HepG2 (cell line): ENCODE measurements around the gene PGAP3. TPM values are rescaled to one million over a fixed set of nuclear protein-coding genes. Genes with fewer than 3 reads are reported as not detected.

Source experiments
- ATAC-seq: fragments of 200-7000 bp; cut with Tn5 transposase; 3 replicates; pipeline ENCODE4 v1.9.1; 2020; ENCODE audit warnings: mild to moderate bottlenecking, moderate library complexity
- BruUV-seq: library from RNA; stranded (reverse); fragments of 400-500 nt; replicated peaks from 2 replicates; lab custom pipeline; 2021; lab: Mats Ljungman, UMichigan
- CTCF ChIA-PET: fragments of 300-600 bp; formaldehyde crosslinking; extraction: SDS; loops from one replicate; lab custom pipeline; 2021; ENCODE audit warnings: low total read pairs, inconsistent platforms, low intra/inter-chr PET ratio; lab: Yijun Ruan, JAX
- POLR2A ChIA-PET: fragments of 350-600 bp; sonication (Branson Sonifier 250); formaldehyde crosslinking; loops from one replicate; lab custom pipeline; 2020; ENCODE audit warnings: antibody characterized with exemption, inconsistent platforms; lab: Yijun Ruan, JAX
- DNase-seq: peaks from one replicate; pipeline ENCODE4 v3.0.0-alpha.2; 2015; ENCODE audit warnings: low spot score
- FAIRE-seq: peaks from 3 replicates; lab custom pipeline; 2011; peaks lifted over from hg19 to GRCh38; lab: Jason Lieb, UNC
- H2AFZ ChIP-seq: one replicate; pipeline ENCODE4 v1.6.1; 2011; ENCODE audit warnings: low read length, inconsistent platforms
- H3K27ac ChIP-seq: fragments of 300-600 bp; 3 replicates; pipeline ENCODE4 v1.8.0; 2011; ENCODE audit warnings: mixed run types, mild to moderate bottlenecking, mixed read lengths, low read length, inconsistent platforms; ENCODE audit not compliant: insufficient read depth; ENCODE audit errors: extremely low read length
- H3K27me3 ChIP-seq, 2 experiments: fragments of 200-600 bp in 1 of 2; 2 replicates in 1 of 2; 3 replicates in 1 of 2; pipeline versions ENCODE4 v1.6.0 to v1.8.0; 2011; ENCODE audit warnings: low read length in 2 of 2, mild to moderate bottlenecking in 2 of 2, moderate library complexity in 2 of 2, inconsistent platforms in 1 of 2; ENCODE audit not compliant: insufficient read depth in 2 of 2, control insufficient read depth in 1 of 2
- H3K36me3 ChIP-seq, 2 experiments: fragments of 200-600 bp in 1 of 2; replicated peaks in 1 of 2; 2 replicates in 1 of 2; 3 replicates in 1 of 2; pipeline versions ENCODE4 v1.5.1 to v1.8.0; 2011; ENCODE audit warnings: low read length in 2 of 2, inconsistent platforms in 1 of 2; ENCODE audit not compliant: insufficient read depth in 2 of 2, control insufficient read depth in 1 of 2
- H3K4me1 ChIP-seq: 2 replicates; pipeline ENCODE4 v1.5.1; 2012; ENCODE audit warnings: low read length, inconsistent platforms; ENCODE audit not compliant: insufficient read depth
- H3K4me2 ChIP-seq: 2 replicates; pipeline ENCODE4 v1.6.0; 2011; ENCODE audit warnings: low read depth, low read length, inconsistent platforms
- H3K4me3 ChIP-seq, 3 experiments: fragments of 200-600 bp in 1 of 3; sonication (generic), shearing (Covaris generic) in 1 of 3; replicated peaks in 1 of 3; 2 replicates each; pipeline ENCODE4 v1.5.1; 2011 to 2016; ENCODE audit warnings: low read length in 3 of 3, inconsistent platforms in 2 of 3, low read depth in 2 of 3, mild to moderate bottlenecking in 2 of 3, control low read depth in 1 of 3, mixed read lengths in 1 of 3; ENCODE audit not compliant: insufficient read depth in 1 of 3
- H3K79me2 ChIP-seq: one replicate; pipeline ENCODE4 v1.6.1; 2011; ENCODE audit warnings: low read length, inconsistent platforms; ENCODE audit not compliant: insufficient read depth
- H3K9ac ChIP-seq: 2 replicates; pipeline ENCODE4 v1.6.0; 2011; ENCODE audit warnings: mild to moderate bottlenecking, low read depth, low read length, inconsistent platforms; ENCODE audit not compliant: insufficient read depth
- H3K9me3 ChIP-seq: 2 replicates; pipeline ENCODE4 v1.5.1; 2012; ENCODE audit warnings: mild to moderate bottlenecking, low read length
- H4K20me1 ChIP-seq: 2 replicates; pipeline ENCODE4 v1.6.0; 2011; ENCODE audit warnings: inconsistent platforms, mild to moderate bottlenecking, low read length, moderate library complexity; ENCODE audit not compliant: insufficient read depth
- FOXO1 ChIP-seq: sonication (generic); formaldehyde crosslinking; IDR thresholded peaks from 2 replicates; pipeline ENCODE4 v1.4.0; 2020; ENCODE audit warnings: missing genetic modification reagents
- HNRNPL ChIP-seq: fragments of 200-400 bp; formaldehyde crosslinking; IDR thresholded peaks from 2 replicates; pipeline ENCODE4 v1.6.1; 2017; ENCODE audit warnings: mild to moderate bottlenecking, low read depth, low read length
- HNRNPUL1 ChIP-seq: fragments of 200-400 bp; formaldehyde crosslinking; IDR thresholded peaks from 2 replicates; pipeline ENCODE4 v1.6.1; 2017; ENCODE audit warnings: low read depth, mild to moderate bottlenecking, low read length, moderate library complexity
- NFKBIZ ChIP-seq: IDR thresholded peaks from 2 replicates; pipeline ENCODE4 v1.6.1; 2018; ENCODE audit warnings: missing genetic modification reagents, missing compliant biosample characterization
- NFYB ChIP-seq: sonication (generic); formaldehyde crosslinking; IDR thresholded peaks from 2 replicates; pipeline ENCODE4 v1.4.0; 2020; ENCODE audit warnings: missing genetic modification reagents
- RBM22 ChIP-seq: fragments of 200-400 bp; formaldehyde crosslinking; optimal IDR thresholded peaks from 2 replicates; pipeline ENCODE3; 2017; ENCODE audit warnings: mild to moderate bottlenecking, low read length, moderate library complexity
- ZBTB42 ChIP-seq: sonication (generic); formaldehyde crosslinking; IDR thresholded peaks from 2 replicates; pipeline ENCODE4 v1.5.0; 2020; ENCODE audit warnings: mild to moderate bottlenecking, missing genetic modification reagents
- ZNF703 ChIP-seq: sonication (generic); formaldehyde crosslinking; IDR thresholded peaks from 2 replicates; pipeline ENCODE4 v1.5.1; 2020; ENCODE audit warnings: missing genetic modification reagents, mild to moderate bottlenecking, moderate library complexity, borderline replicate concordance
- ZNF75D ChIP-seq: sonication (generic); formaldehyde crosslinking; IDR thresholded peaks from 2 replicates; pipeline ENCODE4 v1.8.1; 2023; ENCODE audit warnings: missing genetic modification reagents, mild to moderate bottlenecking, borderline replicate concordance
- WGBS: methylation state at CpG from one replicate; pipeline ENCODE4 v1.1.6; 2017; ENCODE audit warnings: low lambda C conversion rate; 5-methylcytosine and 5-hydroxymethylcytosine counted together
- in situ Hi-C: cut with HindIII; loops from 2 replicates; pipeline ENCODE4 v1.10.0; 2017; ENCODE audit warnings: low pct_unique_long_range_greater_than_20kb; ENCODE audit not compliant: extremely low pct_ligation_motif_present
- intact Hi-C: fragments of 100-400 bp; cut with micrococcal nuclease; formaldehyde crosslinking; loops from one replicate; pipeline ENCODE4 v1.10.0; 2022; ENCODE audit not compliant: unreplicated experiment
- polyA plus RNA-seq, 8 experiments: library from polyadenylated mRNA; depleted of rRNA in 3 of 8; stranded (reverse) in 7 of 8; unstranded in 1 of 8; fragments of >200 nt; fragmentation: Illumina TruSeq in 4 of 8; extraction: Trizol in 4 of 8; gene quantifications; 2 replicates each; pipeline versions ENCODE4 v1.2.1 to v1.2.3, GENCODE V29; 2011 to 2016; ENCODE audit warnings: low read depth in 4 of 8, missing spikeins in 1 of 8, mixed read lengths in 1 of 8; ENCODE audit not compliant: insufficient read depth in 1 of 8
- total RNA-seq, 5 experiments: library from RNA; depleted of rRNA; stranded (reverse); fragments of >200 nt; fragmentation: Illumina TruSeq; extraction: Trizol; gene quantifications; 2 replicates each; pipeline ENCODE4 v1.2.3, GENCODE V29; 2016; ENCODE audit warnings: low read depth in 1 of 5
- TF ChIP-seq, protein P1 (sequence below): IDR thresholded peaks from 2 replicates; pipeline ENCODE4 v1.6.1; 2012; ENCODE audit warnings: inconsistent platforms
- TF ChIP-seq, protein P2 (sequence below): sonication (generic); formaldehyde crosslinking; IDR thresholded peaks from 2 replicates; pipeline ENCODE4 v1.8.0; 2022; ENCODE audit warnings: missing genetic modification reagents, mild to moderate bottlenecking, inconsistent platforms, borderline replicate concordance
- TF ChIP-seq, protein P3 (sequence below): sonication (generic); formaldehyde crosslinking; IDR thresholded peaks from 2 replicates; pipeline ENCODE4 v1.4.0; 2020; ENCODE audit warnings: missing genetic modification reagents, mild to moderate bottlenecking, borderline replicate concordance
- TF ChIP-seq, protein P4 (sequence below): sonication (generic); formaldehyde crosslinking; IDR thresholded peaks from 2 replicates; pipeline ENCODE4 v1.4.0; 2020; ENCODE audit warnings: mild to moderate bottlenecking, missing genetic modification reagents
- TF ChIP-seq, protein P5 (sequence below): sonication (generic); formaldehyde crosslinking; IDR thresholded peaks from 2 replicates; pipeline ENCODE4 v1.8.1; 2023; ENCODE audit warnings: mild to moderate bottlenecking, inconsistent platforms, moderate library complexity, missing genetic modification reagents, borderline replicate concordance
- TF ChIP-seq, protein P6 (sequence below): IDR thresholded peaks from 2 replicates; pipeline ENCODE4 v1.6.1; 2018; ENCODE audit warnings: missing genetic modification reagents, mild to moderate bottlenecking, missing compliant biosample characterization

PGAP3 gene
- total and polyA plus RNA-seq, 2 of the 13 experiments (the other 11 are each of a cell fraction or from before 2014, with no cell fraction given): 11.9 to 14.6 TPM

DNA sequence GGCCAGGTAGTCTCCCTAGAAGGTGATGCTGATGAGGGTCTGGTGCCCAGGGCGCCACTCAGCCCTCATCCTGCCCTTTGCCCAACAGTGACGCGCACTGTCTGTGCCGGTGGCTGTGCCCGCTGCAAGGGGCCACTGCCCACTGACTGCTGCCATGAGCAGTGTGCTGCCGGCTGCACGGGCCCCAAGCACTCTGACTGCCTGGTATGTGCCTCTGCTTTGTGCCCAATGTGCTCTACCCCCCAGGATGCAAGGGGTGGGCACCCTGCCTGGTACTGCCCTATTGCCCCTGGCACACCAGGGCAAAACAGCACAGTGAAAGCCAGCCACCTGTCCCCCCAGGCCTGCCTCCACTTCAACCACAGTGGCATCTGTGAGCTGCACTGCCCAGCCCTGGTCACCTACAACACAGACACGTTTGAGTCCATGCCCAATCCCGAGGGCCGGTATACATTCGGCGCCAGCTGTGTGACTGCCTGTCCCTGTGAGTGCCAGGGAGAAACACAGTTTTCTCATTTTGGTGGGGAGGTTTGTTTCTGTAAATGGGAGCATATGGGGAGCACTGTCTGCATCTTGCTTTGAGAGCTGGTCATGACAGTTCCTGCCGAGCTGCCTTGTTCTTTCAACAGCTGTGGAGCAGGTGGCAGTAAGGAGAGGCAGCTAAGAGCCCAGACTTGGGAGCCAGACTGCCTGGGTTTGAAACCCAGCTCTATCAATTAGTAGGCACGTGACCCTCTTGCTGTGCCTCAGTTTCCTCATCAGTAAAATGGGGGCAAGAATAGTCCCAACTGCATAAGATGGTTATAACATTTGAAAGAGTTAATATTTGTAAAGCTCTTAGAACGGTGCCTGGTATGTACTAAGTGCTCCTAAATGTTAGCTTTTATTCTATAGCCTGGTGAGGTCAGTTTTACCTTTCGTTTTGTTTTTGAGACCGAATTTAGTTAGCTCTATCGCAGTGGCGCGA lies 22.4 kb upstream of the PGAP3 start:
- 97% methylated on average over 18 of the region's 20 CpGs for WGBS
- Histone ChIP-seq H3K27me3 (no peaks in the 10 kb centered on the region), H4K20me1 (peaks cover 8% of the 10 kb centered on the region; the same call in 1 of the 2 replicates), H3K36me3 (peaks cover 47 to 82% of the 10 kb centered on the region in 2 experiments), H3K9me3 (no peaks in the 10 kb centered on the region), H3K4me2 (no peak overlapping the region), H3K27ac (no peak overlapping the region), H3K4me3 (no peak overlapping the region), H3K4me1 (peaks cover 7% of the 10 kb centered on the region), H3K9ac (no peak overlapping the region), H2AFZ (no peak overlapping the region), H3K79me2 (peaks cover 4% of the 10 kb centered on the region)
- in situ Hi-C loops (no loop called here), intact Hi-C loops (no loop called here)
- ChIA-PET POLR2A (interaction anchor here (1.1 to 1.7 kb wide), 3 partner anchors 15 to 19 kb away, joined by 3 to 8 read pairs (median 3); no protein-coding TSS in a partner anchor), CTCF (no interaction called here)
- DNase-seq: no peak
- BruUV-seq: no TSS peak
- ATAC-seq: no peak
- no peak for FAIRE-seq
- TF ChIP-seq, protein P1, sequence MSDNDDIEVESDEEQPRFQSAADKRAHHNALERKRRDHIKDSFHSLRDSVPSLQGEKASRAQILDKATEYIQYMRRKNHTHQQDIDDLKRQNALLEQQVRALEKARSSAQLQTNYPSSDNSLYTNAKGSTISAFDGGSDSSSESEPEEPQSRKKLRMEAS: no peak
- TF ChIP-seq ZNF703 (CRISPR knock-in tag) (no peak), HNRNPL (peak; percentile 86), ZBTB42 (CRISPR knock-in tag) (no peak), RBM22 (peak; percentile 23), ZNF75D (CRISPR knock-in tag) (no peak), NFYB (CRISPR knock-in tag) (no peak), FOXO1 (CRISPR knock-in tag) (no peak), NFKBIZ (CRISPR knock-in tag) (no peak), HNRNPUL1 (no peak)
- TF ChIP-seq, protein P2, sequence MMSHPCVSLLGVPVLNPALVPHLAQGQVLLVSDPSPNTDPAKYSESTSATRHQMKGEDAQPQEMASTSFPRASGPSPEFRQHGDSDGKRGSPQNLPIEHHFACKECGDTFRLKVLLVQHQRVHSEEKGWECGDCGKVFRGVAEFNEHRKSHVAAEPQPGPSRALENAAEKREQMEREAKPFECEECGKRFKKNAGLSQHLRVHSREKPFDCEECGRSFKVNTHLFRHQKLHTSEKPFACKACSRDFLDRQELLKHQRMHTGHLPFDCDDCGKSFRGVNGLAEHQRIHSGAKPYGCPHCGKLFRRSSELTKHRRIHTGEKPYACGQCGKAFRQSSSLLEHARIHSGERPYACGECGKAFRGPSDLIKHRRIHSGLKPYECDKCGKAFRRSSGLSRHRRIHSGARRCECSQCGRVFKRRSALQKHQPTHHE (CRISPR knock-in tag): no peak
- TF ChIP-seq, protein P3, sequence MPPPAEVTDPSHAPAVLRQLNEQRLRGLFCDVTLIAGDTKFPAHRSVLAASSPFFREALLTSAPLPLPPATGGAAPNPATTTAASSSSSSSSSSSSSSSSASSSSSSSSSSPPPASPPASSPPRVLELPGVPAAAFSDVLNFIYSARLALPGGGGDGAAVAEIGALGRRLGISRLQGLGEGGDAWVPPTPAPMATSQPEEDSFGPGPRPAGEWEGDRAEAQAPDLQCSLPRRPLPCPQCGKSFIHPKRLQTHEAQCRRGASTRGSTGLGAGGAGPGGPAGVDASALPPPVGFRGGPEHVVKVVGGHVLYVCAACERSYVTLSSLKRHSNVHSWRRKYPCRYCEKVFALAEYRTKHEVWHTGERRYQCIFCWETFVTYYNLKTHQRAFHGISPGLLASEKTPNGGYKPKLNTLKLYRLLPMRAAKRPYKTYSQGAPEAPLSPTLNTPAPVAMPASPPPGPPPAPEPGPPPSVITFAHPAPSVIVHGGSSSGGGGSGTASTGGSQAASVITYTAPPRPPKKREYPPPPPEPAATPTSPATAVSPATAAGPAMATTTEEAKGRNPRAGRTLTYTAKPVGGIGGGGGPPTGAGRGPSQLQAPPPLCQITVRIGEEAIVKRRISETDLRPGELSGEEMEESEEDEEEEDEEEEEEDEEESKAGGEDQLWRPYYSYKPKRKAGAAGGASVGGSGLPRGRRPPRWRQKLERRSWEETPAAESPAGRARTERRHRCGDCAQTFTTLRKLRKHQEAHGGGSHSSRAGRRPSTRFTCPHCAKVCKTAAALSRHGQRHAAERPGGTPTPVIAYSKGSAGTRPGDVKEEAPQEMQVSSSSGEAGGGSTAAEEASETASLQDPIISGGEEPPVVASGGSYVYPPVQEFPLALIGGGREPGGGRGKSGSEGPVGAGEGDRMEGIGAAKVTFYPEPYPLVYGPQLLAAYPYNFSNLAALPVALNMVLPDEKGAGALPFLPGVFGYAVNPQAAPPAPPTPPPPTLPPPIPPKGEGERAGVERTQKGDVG: no peak
- TF ChIP-seq, protein P4, sequence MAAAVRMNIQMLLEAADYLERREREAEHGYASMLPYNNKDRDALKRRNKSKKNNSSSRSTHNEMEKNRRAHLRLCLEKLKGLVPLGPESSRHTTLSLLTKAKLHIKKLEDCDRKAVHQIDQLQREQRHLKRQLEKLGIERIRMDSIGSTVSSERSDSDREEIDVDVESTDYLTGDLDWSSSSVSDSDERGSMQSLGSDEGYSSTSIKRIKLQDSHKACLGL: no peak
- TF ChIP-seq, protein P5, sequence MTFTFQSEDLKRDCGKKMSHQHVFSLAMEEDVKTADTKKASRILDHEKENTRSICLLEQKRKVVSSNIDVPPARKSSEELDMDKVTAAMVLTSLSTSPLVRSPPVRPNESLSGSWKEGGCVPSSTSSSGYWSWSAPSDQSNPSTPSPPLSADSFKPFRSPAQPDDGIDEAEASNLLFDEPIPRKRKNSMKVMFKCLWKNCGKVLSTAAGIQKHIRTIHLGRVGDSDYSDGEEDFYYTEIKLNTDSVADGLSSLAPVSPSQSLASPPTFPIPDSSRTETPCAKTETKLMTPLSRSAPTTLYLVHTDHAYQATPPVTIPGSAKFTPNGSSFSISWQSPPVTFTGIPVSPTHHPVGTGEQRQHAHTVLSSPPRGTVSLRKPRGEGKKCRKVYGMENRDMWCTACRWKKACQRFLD: no peak
- TF ChIP-seq, protein P6, sequence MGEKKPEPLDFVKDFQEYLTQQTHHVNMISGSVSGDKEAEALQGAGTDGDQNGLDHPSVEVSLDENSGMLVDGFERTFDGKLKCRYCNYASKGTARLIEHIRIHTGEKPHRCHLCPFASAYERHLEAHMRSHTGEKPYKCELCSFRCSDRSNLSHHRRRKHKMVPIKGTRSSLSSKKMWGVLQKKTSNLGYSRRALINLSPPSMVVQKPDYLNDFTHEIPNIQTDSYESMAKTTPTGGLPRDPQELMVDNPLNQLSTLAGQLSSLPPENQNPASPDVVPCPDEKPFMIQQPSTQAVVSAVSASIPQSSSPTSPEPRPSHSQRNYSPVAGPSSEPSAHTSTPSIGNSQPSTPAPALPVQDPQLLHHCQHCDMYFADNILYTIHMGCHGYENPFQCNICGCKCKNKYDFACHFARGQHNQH: no peak
